GM12873 (cell line): Measurements from ENCODE around the gene PNKD.

Experiments used
- TF ChIP-seq, protein P1 (sequence below): IDR thresholded peaks from 2 replicates; pipeline ENCODE4 v1.5.1; 2012; ENCODE audit warnings: low read depth, mild to moderate bottlenecking, moderate library complexity, low read length, control low read depth; ENCODE audit not compliant: insufficient read depth; ENCODE audit errors: missing control alignments

The PNKD gene

DNA sequence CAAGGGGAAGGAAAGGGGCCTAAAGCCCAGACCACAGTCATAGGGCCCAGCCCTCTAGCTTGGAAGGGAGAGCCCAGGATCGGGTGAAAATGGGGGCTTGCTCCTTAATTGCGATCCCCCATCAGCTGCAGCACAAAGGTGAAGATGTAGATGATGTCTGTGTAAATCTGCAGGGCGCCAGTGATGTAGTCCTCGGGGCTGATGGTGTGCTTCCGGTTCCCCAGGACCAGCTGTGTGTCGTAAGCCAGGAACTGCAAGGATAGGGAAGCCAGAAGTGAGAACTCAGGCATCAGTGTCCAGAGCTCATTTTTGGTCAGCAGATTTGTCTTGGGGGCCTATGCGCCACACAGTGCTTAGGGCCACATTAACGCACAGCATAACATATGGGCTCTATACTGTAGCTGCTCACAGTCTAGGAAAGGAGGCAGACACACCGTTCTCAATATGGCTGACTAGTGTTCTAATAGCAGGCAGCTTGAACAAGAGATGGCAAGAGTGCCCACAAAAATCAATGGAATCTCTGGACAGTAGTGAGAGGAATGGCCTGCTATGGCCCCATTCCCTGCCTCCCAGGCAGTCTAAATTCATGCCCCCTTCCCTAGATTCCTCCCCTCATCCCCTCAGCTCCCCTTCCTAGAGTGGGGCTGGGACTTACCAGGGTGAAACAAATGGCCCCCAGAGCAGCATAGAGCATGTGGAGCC is 5.2 kb downstream of the PNKD start:
- TF ChIP-seq, protein P1, sequence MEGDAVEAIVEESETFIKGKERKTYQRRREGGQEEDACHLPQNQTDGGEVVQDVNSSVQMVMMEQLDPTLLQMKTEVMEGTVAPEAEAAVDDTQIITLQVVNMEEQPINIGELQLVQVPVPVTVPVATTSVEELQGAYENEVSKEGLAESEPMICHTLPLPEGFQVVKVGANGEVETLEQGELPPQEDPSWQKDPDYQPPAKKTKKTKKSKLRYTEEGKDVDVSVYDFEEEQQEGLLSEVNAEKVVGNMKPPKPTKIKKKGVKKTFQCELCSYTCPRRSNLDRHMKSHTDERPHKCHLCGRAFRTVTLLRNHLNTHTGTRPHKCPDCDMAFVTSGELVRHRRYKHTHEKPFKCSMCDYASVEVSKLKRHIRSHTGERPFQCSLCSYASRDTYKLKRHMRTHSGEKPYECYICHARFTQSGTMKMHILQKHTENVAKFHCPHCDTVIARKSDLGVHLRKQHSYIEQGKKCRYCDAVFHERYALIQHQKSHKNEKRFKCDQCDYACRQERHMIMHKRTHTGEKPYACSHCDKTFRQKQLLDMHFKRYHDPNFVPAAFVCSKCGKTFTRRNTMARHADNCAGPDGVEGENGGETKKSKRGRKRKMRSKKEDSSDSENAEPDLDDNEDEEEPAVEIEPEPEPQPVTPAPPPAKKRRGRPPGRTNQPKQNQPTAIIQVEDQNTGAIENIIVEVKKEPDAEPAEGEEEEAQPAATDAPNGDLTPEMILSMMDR: no peak

DNA sequence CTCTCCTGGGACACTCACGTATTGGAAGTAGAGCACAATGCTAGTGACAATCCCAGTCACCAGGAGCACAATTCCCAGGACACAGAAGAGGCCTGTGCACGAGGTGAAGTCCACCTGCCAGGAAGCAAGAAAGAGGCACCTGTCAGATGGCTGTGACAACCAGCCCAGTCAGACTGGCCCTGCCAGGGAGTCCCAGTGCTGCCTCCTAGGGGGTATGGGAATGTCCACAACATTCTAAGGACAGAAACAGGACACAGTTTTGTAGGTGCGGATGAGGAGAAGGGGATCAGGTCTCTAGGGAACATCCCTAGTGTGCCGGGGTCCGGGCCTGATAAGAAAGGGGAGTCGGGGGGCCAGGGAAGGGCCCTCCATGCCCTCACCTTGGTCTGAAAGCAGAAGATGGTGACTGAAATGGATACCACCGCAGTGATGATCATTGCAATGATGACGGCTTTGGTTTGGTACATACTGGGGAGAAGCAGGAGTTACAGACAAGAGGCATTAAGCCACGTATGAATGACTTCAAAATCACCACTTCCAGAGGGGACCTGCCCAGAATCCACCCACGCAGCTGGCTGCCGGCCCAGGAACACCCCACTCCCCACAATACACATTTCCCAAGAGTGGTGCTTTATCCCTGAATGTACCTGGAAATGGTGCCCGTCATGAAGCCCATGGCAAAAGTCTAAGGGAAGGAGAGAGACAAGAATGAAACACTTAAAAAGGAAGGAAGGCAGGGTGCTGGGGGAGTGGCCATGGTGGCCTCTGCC is 6.9 kb downstream of the PNKD start:
- TF ChIP-seq, protein P1: no peak

DNA sequence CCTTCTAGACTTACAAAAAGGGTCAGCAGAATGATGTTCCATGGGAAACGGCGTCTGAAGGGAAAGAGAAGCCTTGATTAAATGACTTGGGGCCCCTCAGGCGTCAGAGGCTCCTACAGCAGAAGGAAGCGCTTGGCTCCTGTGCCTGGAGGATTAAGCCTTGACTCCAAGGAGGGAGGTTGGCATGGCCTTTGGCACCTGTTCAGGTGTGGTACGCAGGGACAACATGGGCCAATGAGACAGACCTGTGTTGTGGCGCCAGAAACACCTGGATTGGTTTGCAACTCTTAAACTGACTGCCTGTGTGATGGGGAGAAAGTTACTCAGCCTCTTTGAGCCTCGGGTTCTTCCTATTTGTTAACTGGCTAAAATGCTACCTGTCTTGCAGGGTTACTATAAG is 7.6 kb downstream of the PNKD start:
- TF ChIP-seq, protein P1: no peak

DNA sequence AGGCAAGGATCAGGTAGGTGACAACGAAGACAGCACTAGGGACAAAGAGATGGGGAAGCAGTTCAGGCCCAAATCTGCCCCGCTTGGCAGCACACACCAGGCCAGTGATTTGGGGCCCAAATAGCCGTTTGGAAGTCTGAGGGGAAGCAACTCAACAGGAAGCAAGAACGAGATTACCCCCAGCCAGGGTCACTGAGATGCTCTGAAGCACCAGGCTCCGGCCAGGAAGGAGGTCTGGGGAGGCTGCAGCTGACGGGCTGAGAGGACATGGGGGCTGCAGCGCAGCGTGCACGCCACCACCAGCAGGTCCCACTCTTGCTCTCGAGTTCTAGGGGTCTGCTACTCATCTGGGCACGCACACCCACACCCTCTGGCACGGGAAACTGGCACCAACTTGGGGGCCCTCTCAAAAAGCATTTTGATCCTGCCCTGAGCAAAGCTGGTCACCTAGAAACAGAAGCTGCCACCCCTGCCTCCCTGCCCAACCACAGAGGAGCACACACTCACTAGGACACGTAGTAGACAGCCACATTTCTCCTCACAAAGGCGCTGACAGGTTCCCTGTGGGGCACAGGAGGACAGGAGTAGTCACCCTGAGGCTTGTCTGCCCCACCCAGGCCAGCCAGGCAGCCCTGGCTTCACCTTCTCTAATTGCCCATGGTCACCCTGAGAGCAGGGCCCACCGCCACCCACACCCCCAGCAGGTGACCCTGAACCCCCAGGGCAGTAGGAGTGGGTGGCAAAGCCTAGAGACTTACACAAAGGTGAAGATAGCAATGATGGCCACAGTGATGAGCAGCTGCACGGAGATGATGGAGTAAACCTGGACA is 8.4 kb downstream of the PNKD start:
- TF ChIP-seq, protein P1: no peak

DNA sequence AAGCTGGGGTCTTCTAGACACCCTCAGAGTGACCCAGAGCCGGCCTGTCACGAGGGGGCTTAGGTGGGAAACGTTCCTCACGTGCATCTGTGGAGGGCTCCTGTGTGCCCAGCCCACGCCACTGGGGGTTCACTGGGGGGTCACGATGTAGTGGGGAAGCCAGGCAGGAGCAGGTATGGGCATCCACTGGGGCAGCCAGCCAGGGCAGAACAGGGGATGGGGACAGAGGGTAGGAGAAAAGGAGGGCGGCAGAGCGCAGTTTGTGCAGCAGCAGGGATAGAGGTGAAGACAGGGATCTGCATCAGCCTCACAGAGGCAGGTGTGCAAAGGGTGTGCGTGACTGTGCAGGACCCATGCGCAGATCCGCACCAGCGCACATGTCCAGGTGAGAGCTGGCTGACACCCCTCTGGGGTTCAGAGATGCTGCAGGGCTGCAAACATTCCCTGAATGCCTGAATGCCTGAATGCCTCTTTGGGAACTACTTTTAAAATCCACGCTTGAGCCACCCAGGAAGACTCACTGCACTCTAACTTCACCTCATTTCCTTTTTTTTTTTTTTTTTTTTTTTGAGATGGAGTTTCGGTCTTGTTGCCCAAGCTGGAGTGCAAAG is 10.0 kb downstream of the PNKD start:
- TF ChIP-seq, protein P1: no peak

DNA sequence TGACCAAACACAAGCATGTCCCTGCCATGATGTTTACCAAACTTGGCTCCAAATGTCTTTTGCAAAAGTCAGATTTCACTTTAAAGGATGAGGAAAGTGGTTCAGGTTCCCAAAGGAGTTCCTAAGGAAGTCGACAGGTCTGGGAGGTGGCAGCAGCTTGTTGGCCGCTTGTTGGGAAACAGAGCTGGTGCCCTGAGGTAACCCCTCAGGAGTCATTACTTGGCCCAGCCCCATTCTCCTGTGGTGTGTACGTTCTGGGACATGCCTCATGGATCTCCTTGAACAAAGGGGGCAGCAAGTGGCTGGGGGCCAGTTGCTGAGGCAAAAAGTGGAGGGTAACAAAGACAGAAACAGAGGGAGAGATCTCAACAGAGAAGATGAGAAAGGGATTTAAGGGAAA is 11.1 kb downstream of the PNKD start:
- TF ChIP-seq, protein P1: no peak
